CD4-positive, alpha-beta memory T cell (primary cell): ENCODE data around the gene HSD17B3. TPM values are rescaled to one million over a fixed set of nuclear protein-coding genes. Genes with fewer than 3 reads are reported as not detected.

Source experiments
- CTCF ChIA-PET: fragments of 350-600 bp; sonication (Branson Sonifier 250); formaldehyde crosslinking; loops from one replicate; lab custom pipeline; 2021; ENCODE audit warnings: inconsistent platforms; ENCODE audit not compliant: partially characterized antibody; lab: Charles Lee
- POLR2A ChIA-PET: fragments of 350-600 bp; sonication (Branson Sonifier 250); formaldehyde crosslinking; loops from one replicate; lab custom pipeline; 2021; ENCODE audit not compliant: partially characterized antibody; lab: Charles Lee
- DNase-seq, 5 donors: peaks; one replicate each; pipeline versions ENCODE4 v3.0.0 to v3.0.0-alpha.2; 2020 to 2022; ENCODE audit warnings: mixed read lengths in 1 of 5
- H3K27ac ChIP-seq: one replicate; pipeline ENCODE4 v1.7.0; 2013; ENCODE audit warnings: low read depth, low read length
- H3K27me3 ChIP-seq: 2 replicates; pipeline ENCODE4 v1.7.0; 2013; ENCODE audit warnings: mild to moderate bottlenecking, low read length, moderate library complexity; ENCODE audit not compliant: insufficient read depth
- H3K36me3 ChIP-seq: 2 replicates; pipeline ENCODE4 v1.7.0; 2013; ENCODE audit warnings: mild to moderate bottlenecking, low read length, moderate library complexity; ENCODE audit not compliant: insufficient read depth
- H3K4me1 ChIP-seq: 2 replicates; pipeline ENCODE4 v1.7.0; 2013; ENCODE audit warnings: mild to moderate bottlenecking, low read length, moderate library complexity; ENCODE audit not compliant: insufficient read depth
- H3K4me3 ChIP-seq, 2 donors: one replicate each; pipeline ENCODE4 v1.7.0; 2013; ENCODE audit warnings: low read length in 2 of 2, mild to moderate bottlenecking in 1 of 2
- H3K9me3 ChIP-seq, 2 donors: one replicate each; pipeline ENCODE4 v1.7.0; 2013; ENCODE audit warnings: low read length in 2 of 2, control low read depth in 1 of 2; ENCODE audit not compliant: control insufficient read depth in 1 of 2
- H3K27ac Mint-ChIP-seq, 7 donors: one replicate each; pipeline ENCODE4 v1.8.0; 2020 to 2021; ENCODE audit warnings: mixed read lengths in 7 of 7, mild to moderate bottlenecking in 6 of 7, inconsistent platforms in 3 of 7, moderate library complexity in 3 of 7
- H3K27me3 Mint-ChIP-seq, 2 donors: one replicate each; pipeline ENCODE4 v1.8.0; 2020 to 2021; ENCODE audit warnings: mixed read lengths in 2 of 2
- H3K36me3 Mint-ChIP-seq, 2 donors: one replicate each; pipeline ENCODE4 v1.8.0; 2020 to 2021; ENCODE audit warnings: mixed read lengths in 2 of 2, inconsistent platforms in 1 of 2, mild to moderate bottlenecking in 1 of 2
- H3K4me1 Mint-ChIP-seq, 4 donors: one replicate each; pipeline ENCODE4 v1.8.0; 2020 to 2021; ENCODE audit warnings: mixed read lengths in 4 of 4, mild to moderate bottlenecking in 1 of 4
- H3K4me3 Mint-ChIP-seq, 8 donors: one replicate each; pipeline ENCODE4 v1.8.0; 2020 to 2021; ENCODE audit warnings: mixed read lengths in 8 of 8, mild to moderate bottlenecking in 7 of 8, moderate library complexity in 6 of 8, inconsistent platforms in 3 of 8
- H3K9me3 Mint-ChIP-seq, 8 donors: one replicate each; pipeline ENCODE4 v1.8.0; 2020 to 2021; ENCODE audit warnings: mixed read lengths in 8 of 8, mild to moderate bottlenecking in 5 of 8, inconsistent platforms in 3 of 8, moderate library complexity in 1 of 8
- intact Hi-C: fragments of 100-400 bp; cut with micrococcal nuclease; formaldehyde crosslinking; loops from one replicate; pipeline ENCODE4 v1.15.1; 2023
- polyA plus RNA-seq, 2 donors: library from polyadenylated mRNA; unstranded; fragments of 300-500 nt; fragmentation: Illumina TruSeq; gene quantifications; one replicate each; pipeline ENCODE4 v1.2.3, GENCODE V29; 2021
- total RNA-seq, 2 experiments: library from RNA; stranded (reverse); gene quantifications; one replicate each; pipeline ENCODE4 v1.2.3, GENCODE V29; 2021

HSD17B3 gene
- total and polyA plus RNA-seq, 4 experiments from 2014 or later = 1.8 to 2.1 TPM; not detected in 2

- CTCF ChIA-PET = interaction anchor here (1.1 kb wide), 1 partner anchor 61 kb away, joined by 4 read pairs; no protein-coding TSS in a partner anchor
- POLR2A ChIA-PET = no interaction called here
These were observed 46.3 kb downstream of the HSD17B3 start for GRCh38 chr9:96255698-96256097.

GRCh38 chr9:96253059-96253696, 48.8 kb downstream of the HSD17B3 start:
- Histone ChIP-seq H3K9me3 (no peaks in the 10 kb centered on the region), H3K4me3 (no peak overlapping the region), H3K4me1 (no peaks in the 10 kb centered on the region), H3K36me3 (no peaks in the 10 kb centered on the region), H3K27ac (no peak overlapping the region), H3K27me3 (no peaks in the 10 kb centered on the region)
- intact Hi-C loops = no loop called here
- ChIA-PET POLR2A (no interaction called here), CTCF (no interaction called here)
- Mint-ChIP-seq H3K27ac (no peak overlapping the region), H3K9me3 (no peaks in the 10 kb centered on the region), H3K36me3 (no peaks in the 10 kb centered on the region), H3K27me3 (peaks cover 16 to 21% of the 10 kb centered on the region in 2 donors), H3K4me1 (peaks cover 2 to 9% (median 4%) of the 10 kb centered on the region in 4 donors), H3K4me3 (no peak overlapping the region)
- DNase-seq = no peak

More at GRCh38 chr9:96255698-96256097, 46.3 kb downstream of the HSD17B3 start:
- no peaks in the 10 kb centered on the region for H3K36me3 Mint-ChIP-seq
- peaks cover 2 to 9% (median 4%) of the 10 kb centered on the region in 4 donors for H3K4me1 Mint-ChIP-seq
- H3K27ac Mint-ChIP-seq = no peak overlapping the region
- H3K9me3 ChIP-seq = no peaks in the 10 kb centered on the region
- H3K9me3 Mint-ChIP-seq = peaks cover 0 to 2% (median 0%) of the 10 kb centered on the region in 8 donors
- no peak for DNase-seq
- no peak overlapping the region for H3K4me3 ChIP-seq
- H3K27ac ChIP-seq = no peak overlapping the region
- H3K36me3 ChIP-seq = no peaks in the 10 kb centered on the region
- H3K27me3 Mint-ChIP-seq = peaks cover 13 to 16% of the 10 kb centered on the region in 2 donors
- H3K4me1 ChIP-seq = no peaks in the 10 kb centered on the region
- no peaks in the 10 kb centered on the region for H3K27me3 ChIP-seq
- H3K4me3 Mint-ChIP-seq = no peak overlapping the region
- intact Hi-C loops = no loop called here

- H3K4me3 ChIP-seq = no peak overlapping the region
- no peak overlapping the region for H3K27ac ChIP-seq
- H3K36me3 Mint-ChIP-seq = no peaks in the 10 kb centered on the region
- peaks cover 0 to under 1% (median 0%) of the 10 kb centered on the region in 8 donors for H3K9me3 Mint-ChIP-seq
- no peaks in the 10 kb centered on the region for H3K36me3 ChIP-seq
- DNase-seq = no peak
- no peaks in the 10 kb centered on the region for H3K4me1 ChIP-seq
- H3K4me3 Mint-ChIP-seq = no peak overlapping the region
- no peaks in the 10 kb centered on the region for H3K27me3 ChIP-seq
- no peaks in the 10 kb centered on the region for H3K9me3 ChIP-seq
- intact Hi-C loops = no loop called here
- H3K27ac Mint-ChIP-seq = no peak overlapping the region
- H3K4me1 Mint-ChIP-seq = peaks cover 0 to 4% (median 0%) of the 10 kb centered on the region in 4 donors
- ChIA-PET POLR2A (no interaction called here), CTCF (no interaction called here)
- H3K27me3 Mint-ChIP-seq = peaks cover 16 to 18% of the 10 kb centered on the region in 2 donors
These were observed 50.5 kb downstream of the HSD17B3 start for GRCh38 chr9:96251451-96251850.

- H3K27ac Mint-ChIP-seq = no peak overlapping the region
- H3K4me1 ChIP-seq = no peaks in the 10 kb centered on the region
- POLR2A ChIA-PET = no interaction called here
- H3K4me1 Mint-ChIP-seq = peaks cover 0 to 4% (median 0%) of the 10 kb centered on the region in 4 donors
- no peaks in the 10 kb centered on the region for H3K36me3 ChIP-seq
- no peaks in the 10 kb centered on the region for H3K27me3 ChIP-seq
- DNase-seq = no peak
- no peak overlapping the region for H3K4me3 ChIP-seq
- intact Hi-C loops = no loop called here
- H3K27me3 Mint-ChIP-seq = peaks cover 12 to 20% of the 10 kb centered on the region in 2 donors
- H3K9me3 ChIP-seq = no peaks in the 10 kb centered on the region
- no peak overlapping the region for H3K4me3 Mint-ChIP-seq
- no peaks in the 10 kb centered on the region for H3K36me3 Mint-ChIP-seq
- CTCF ChIA-PET = no interaction called here
- H3K27ac ChIP-seq = no peak overlapping the region
- peaks cover 0 to 2% (median 0%) of the 10 kb centered on the region in 8 donors for H3K9me3 Mint-ChIP-seq
These were observed 52.2 kb downstream of the HSD17B3 start for GRCh38 chr9:96249746-96250145.

GRCh38 chr9:96246267-96246671, 55.7 kb downstream of the HSD17B3 start:
- Histone ChIP-seq H3K27ac (no peak overlapping the region), H3K27me3 (peaks cover 5% of the 10 kb centered on the region), H3K4me1 (peaks cover 5% of the 10 kb centered on the region), H3K36me3 (no peaks in the 10 kb centered on the region), H3K9me3 (no peaks in the 10 kb centered on the region), H3K4me3 (no peak overlapping the region)
- Mint-ChIP-seq H3K4me1 (peaks cover 0 to 5% (median 2%) of the 10 kb centered on the region in 4 donors), H3K9me3 (peaks cover 0 to 2% (median 0%) of the 10 kb centered on the region in 8 donors), H3K27ac (no peak overlapping the region), H3K4me3 (no peak overlapping the region), H3K27me3 (peaks cover 24 to 26% of the 10 kb centered on the region in 2 donors), H3K36me3 (no peaks in the 10 kb centered on the region)
- DNase-seq = no peak
- ChIA-PET CTCF (interaction anchor here (2.2 kb wide), 1 partner anchor 14 kb away, joined by 10 read pairs; no protein-coding TSS in a partner anchor), POLR2A (interaction anchor here (0.6 kb wide), 1 partner anchor 595 kb away, joined by 3 read pairs; no protein-coding TSS in a partner anchor)
- intact Hi-C loops = no loop called here

- Mint-ChIP-seq H3K36me3 (no peaks in the 10 kb centered on the region), H3K4me1 (peaks cover 2 to 14% (median 10%) of the 10 kb centered on the region in 4 donors), H3K27me3 (peaks cover 28 to 31% of the 10 kb centered on the region in 2 donors), H3K9me3 (peaks cover 0 to 2% (median 0%) of the 10 kb centered on the region in 8 donors), H3K4me3 (no peak overlapping the region), H3K27ac (no peak overlapping the region)
- ChIA-PET POLR2A (no interaction called here), CTCF (interaction anchor here (2.2 kb wide), 1 partner anchor 13 kb away, joined by 10 read pairs; no protein-coding TSS in a partner anchor)
- intact Hi-C loops = no loop called here
- no peak for DNase-seq
- no peaks in the 10 kb centered on the region for H3K9me3 ChIP-seq
- H3K4me3 ChIP-seq = no peak overlapping the region
- peaks cover 5% of the 10 kb centered on the region for H3K27me3 ChIP-seq
- no peak overlapping the region for H3K27ac ChIP-seq
- H3K4me1 ChIP-seq = peaks cover 14% of the 10 kb centered on the region
- no peaks in the 10 kb centered on the region for H3K36me3 ChIP-seq
These were observed 56.6 kb downstream of the HSD17B3 start for GRCh38 chr9:96245399-96245798.

GRCh38 chr9:96243778-96244177, 58.2 kb downstream of the HSD17B3 start:
- Mint-ChIP-seq H3K9me3 (peaks cover 0 to 2% (median 0%) of the 10 kb centered on the region in 8 donors), H3K36me3 (no peaks in the 10 kb centered on the region), H3K4me1 (peaks cover 2 to 27% (median 11%) of the 10 kb centered on the region in 4 donors), H3K27me3 (peaks cover 27 to 38% of the 10 kb centered on the region in 2 donors), H3K4me3 (no peak overlapping the region), H3K27ac (no peak overlapping the region)
- Histone ChIP-seq H3K9me3 (no peaks in the 10 kb centered on the region), H3K36me3 (no peaks in the 10 kb centered on the region), H3K4me3 (no peak overlapping the region), H3K27me3 (peaks cover 5% of the 10 kb centered on the region), H3K4me1 (peaks cover 14% of the 10 kb centered on the region), H3K27ac (no peak overlapping the region)
- POLR2A ChIA-PET = no interaction called here
- no peak for DNase-seq
- intact Hi-C loops = no loop called here
- CTCF ChIA-PET = interaction anchor here (0.6 kb wide), 1 partner anchor 12 kb away, joined by 3 read pairs; no protein-coding TSS in a partner anchor
